Stimulated activated CD4-positive, alpha-beta T cell treated with anti-CD3 and anti-CD28 coated beads, Interleukin-2, amount 100 ng/mL, for 24 hours (primary cell): ENCODE results near the gene GLP2R.
"Not testable (repeated sequence)": the region's sequence is repeated elsewhere in the genome, so short reads cannot be mapped to it uniquely, and the experiment has no call there.

Source experiments
- DNase-seq, 2 donors: peaks; one replicate each; pipeline ENCODE4 v3.0.0-alpha.2; 2020

Gene GLP2R

GRCh38 chr17:9825641-9826150 lies at the start of gene GLP2R:
Gene GLP2R, plus strand, starts transcription at chr17:9825924. Its CDS starts 140 bp downstream, at chr17:9826064.
- DNase-seq, result no peak

- DNase-seq, result no peak
These were observed 48.8 kb upstream of the GLP2R start for GRCh38 chr17:9776911-9777310.

- no peak for DNase-seq
These were observed 45.2 kb upstream of the GLP2R start for GRCh38 chr17:9780552-9780951.

GRCh38 chr17:9783050-9783449 lies 42.7 kb upstream of the GLP2R start:
- no peak for DNase-seq

GRCh38 chr17:9783465-9783864 lies 42.3 kb upstream of the GLP2R start:
- DNase-seq, result not testable (repeated sequence)

- DNase-seq, result no peak
These were observed 41.2 kb upstream of the GLP2R start for GRCh38 chr17:9784544-9784943.

- no peak for DNase-seq
These were observed 37.1 kb upstream of the GLP2R start for GRCh38 chr17:9788601-9789000.

GRCh38 chr17:9790316-9790715 lies 35.4 kb upstream of the GLP2R start:
- no peak for DNase-seq

- DNase-seq, result no peak
These were observed 34.5 kb upstream of the GLP2R start, which contains the start of gene DHRS7C for GRCh38 chr17:9790889-9791876. Gene DHRS7C, minus strand, starts transcription at chr17:9791592. Its CDS starts 308 bp downstream, at chr17:9791284.

- no peak for DNase-seq
These were observed 33.4 kb upstream of the GLP2R start for GRCh38 chr17:9792181-9792840.

- DNase-seq, result no peak
These were observed 27.7 kb upstream of the GLP2R start for GRCh38 chr17:9798008-9798407.

GRCh38 chr17:9798724-9799123 lies 27.0 kb upstream of the GLP2R start:
- no peak for DNase-seq

GRCh38 chr17:9801505-9801904 lies 24.2 kb upstream of the GLP2R start:
- no peak for DNase-seq

GRCh38 chr17:9802294-9802693 lies 23.4 kb upstream of the GLP2R start:
- DNase-seq, result no peak

GRCh38 chr17:9802697-9803096 lies 23.0 kb upstream of the GLP2R start:
- no peak for DNase-seq

- DNase-seq, result no peak
These were observed 20.0 kb upstream of the GLP2R start for GRCh38 chr17:9805769-9806168.

GRCh38 chr17:9806699-9807098 lies 19.0 kb upstream of the GLP2R start:
- DNase-seq, result no peak

GRCh38 chr17:9809409-9809808 lies 16.3 kb upstream of the GLP2R start:
- no peak for DNase-seq

GRCh38 chr17:9810100-9810949 lies 15.4 kb upstream of the GLP2R start:
- no peak for DNase-seq

- no peak for DNase-seq
These were observed 14.6 kb upstream of the GLP2R start for GRCh38 chr17:9811086-9811485.

GRCh38 chr17:9811537-9811936 lies 14.2 kb upstream of the GLP2R start:
- DNase-seq, result no peak

- DNase-seq, result no peak
These were observed 12.6 kb upstream of the GLP2R start for GRCh38 chr17:9813166-9813565.
